GM18526 (cell line): ENCODE data around the gene SLC9A4.

Experiments used
- POLR2A ChIP-seq: IDR thresholded peaks from 3 replicates; pipeline ENCODE4 v1.6.1; 2011; ENCODE audit not compliant: insufficient read length; ENCODE audit errors: extremely low read depth

Gene SLC9A4, protein sequence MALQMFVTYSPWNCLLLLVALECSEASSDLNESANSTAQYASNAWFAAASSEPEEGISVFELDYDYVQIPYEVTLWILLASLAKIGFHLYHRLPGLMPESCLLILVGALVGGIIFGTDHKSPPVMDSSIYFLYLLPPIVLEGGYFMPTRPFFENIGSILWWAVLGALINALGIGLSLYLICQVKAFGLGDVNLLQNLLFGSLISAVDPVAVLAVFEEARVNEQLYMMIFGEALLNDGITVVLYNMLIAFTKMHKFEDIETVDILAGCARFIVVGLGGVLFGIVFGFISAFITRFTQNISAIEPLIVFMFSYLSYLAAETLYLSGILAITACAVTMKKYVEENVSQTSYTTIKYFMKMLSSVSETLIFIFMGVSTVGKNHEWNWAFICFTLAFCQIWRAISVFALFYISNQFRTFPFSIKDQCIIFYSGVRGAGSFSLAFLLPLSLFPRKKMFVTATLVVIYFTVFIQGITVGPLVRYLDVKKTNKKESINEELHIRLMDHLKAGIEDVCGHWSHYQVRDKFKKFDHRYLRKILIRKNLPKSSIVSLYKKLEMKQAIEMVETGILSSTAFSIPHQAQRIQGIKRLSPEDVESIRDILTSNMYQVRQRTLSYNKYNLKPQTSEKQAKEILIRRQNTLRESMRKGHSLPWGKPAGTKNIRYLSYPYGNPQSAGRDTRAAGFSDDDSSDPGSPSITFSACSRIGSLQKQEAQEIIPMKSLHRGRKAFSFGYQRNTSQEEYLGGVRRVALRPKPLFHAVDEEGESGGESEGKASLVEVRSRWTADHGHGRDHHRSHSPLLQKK

DNA sequence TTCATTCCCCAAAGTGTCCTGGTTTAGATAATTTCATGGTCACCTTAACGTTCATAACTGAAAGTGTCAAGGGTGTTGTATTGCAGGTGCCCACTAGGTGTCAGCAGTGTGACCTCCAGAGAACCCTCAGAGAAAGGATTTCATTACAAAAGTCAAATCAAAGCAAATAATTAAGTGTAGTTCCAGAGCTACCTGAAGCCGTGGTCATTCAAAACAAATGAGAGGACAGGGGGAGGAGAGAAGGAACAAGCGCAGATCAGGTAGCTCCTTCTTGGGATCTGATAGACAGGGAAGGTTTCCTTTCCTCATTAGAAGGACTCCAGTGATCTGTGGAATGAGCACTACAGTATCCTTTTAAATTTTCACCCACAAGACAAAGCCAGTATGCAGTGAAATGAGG lies at the start of gene SLC9A4:
TSS of gene SLC9A4 (plus strand) at position 207 of the 400 bp plus-strand sequence. CDS start 534 bp downstream, outside the sequence.
- TF ChIP-seq POLR2A: no peak

DNA sequence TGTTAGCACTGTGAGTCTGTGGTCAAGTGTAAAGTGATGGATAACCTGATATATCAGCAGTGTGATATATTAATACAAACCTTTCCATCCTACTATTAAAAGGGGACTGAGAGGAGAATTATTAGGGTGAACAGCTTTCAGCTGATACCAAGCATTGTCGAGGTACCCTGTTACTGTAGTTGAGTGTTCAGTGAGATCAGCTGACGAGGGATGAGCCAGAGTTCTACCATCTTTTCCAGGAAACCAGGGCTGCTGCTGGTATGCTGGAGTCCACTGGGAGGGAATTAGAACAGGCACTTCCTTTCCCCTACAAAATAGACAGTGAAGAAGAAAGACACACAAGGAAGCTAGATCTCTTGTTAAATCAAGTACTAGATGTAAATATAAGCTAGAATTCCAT lies 49.7 kb upstream of the SLC9A4 start:
- TF ChIP-seq POLR2A: no peak

DNA sequence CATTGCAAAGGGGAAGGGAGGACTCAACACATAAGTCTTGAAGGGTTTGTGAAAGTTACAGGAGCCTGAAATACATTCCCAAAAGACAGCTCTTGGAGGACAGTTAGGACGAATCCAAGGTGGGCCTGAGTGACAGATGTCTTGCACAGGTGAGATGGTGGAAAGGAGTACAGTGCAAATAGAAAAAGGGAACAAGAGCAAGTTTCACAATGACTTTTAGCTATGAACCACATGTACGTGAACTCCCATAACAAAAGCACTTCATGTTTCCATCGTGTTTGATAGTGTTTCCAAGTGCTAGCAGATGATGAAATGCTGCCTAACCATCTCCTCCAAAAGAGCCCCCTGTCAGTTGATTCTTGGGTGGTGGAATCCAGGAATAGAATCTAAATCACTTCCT lies 48.3 kb upstream of the SLC9A4 start:
- TF ChIP-seq POLR2A: no peak

DNA sequence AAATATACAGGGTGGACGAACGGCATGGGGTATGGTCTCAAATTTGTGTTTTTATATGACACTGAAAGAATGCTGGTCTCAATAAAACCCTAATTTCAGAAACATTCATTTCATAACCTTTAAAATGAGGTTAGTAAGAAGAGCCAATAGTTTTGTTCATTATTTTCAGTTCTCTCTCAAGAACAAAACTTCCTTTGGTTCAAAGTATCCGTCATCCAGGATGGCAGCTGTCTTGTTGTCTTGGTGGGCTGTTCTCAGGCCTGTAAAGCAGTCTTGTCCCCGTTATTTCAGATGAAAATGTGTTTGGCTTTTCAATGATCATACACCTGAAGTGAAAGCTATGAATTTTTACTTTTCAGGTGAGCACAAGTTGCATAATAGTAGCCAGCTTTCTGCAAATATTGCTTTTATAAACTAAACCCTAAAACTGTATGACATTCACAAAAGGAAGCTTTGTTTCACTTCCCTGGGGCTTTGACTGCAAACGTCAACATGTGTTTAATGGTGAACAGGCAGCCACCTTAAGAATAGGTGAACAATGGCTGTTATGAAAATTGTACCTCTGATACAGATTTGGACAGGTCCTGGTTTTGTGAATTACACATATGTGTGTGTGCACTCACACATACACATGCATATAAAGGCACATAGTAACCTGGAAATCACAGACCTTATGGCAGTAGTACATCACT lies 47.4 kb upstream of the SLC9A4 start:
- no peak for TF ChIP-seq POLR2A

DNA sequence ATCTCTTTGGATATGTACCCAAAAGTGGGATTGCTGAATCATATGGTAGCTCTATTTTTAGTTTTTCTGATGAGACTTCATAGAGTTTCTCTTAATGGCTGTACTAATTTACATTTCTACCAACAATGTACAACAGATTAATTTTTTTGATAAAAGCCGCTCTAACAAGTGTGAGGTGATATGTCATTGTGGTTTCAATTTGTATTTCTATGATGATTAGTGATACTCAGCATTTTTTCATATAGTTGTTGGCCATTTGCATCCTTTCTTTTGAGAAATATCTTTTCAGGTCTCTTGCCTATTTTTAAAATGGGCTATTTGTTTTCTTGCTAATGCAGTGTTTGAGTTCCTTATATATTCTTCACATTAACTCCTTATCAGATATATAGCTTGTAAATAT lies 45.8 kb upstream of the SLC9A4 start:
- TF ChIP-seq POLR2A: no peak

DNA sequence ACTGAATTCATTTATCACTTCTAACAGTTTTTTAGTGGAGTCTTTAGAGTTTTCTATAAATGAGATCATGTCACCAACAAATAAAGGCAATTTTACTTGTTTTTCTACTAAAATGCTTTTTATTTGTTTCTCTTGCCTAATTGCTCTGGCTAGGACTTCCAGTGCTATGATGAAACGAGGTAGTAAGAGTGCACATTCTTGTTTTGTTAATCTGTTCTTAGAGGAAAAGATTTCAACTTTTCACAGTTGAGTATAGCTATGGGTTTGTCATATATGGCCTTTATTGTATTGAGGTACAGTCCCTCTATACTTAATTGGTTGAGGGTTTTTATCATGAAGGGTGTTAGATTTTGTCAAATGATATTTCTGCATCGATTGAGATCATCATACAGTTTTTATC lies 44.5 kb upstream of the SLC9A4 start:
- TF ChIP-seq POLR2A: no peak

DNA sequence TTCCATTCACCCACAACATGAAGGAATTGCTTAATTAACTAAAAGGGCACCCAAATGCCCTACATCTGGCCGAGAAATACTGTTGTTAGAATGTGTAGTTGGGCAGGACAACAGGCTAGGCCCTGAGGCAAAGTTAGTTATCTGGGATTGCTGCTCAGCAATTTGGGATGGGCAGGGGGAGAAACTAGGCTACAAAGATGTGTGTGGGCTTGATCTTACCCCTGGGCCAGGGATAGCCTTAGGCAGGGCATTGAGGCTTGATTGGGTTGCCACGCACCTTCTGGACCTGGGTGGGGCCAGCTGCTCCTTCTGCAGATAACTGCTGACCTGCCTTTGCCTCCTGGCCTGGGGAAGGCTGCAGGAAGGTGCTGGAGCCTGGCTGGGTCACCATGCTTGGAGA lies 40.6 kb upstream of the SLC9A4 start:
- TF ChIP-seq POLR2A: no peak

DNA sequence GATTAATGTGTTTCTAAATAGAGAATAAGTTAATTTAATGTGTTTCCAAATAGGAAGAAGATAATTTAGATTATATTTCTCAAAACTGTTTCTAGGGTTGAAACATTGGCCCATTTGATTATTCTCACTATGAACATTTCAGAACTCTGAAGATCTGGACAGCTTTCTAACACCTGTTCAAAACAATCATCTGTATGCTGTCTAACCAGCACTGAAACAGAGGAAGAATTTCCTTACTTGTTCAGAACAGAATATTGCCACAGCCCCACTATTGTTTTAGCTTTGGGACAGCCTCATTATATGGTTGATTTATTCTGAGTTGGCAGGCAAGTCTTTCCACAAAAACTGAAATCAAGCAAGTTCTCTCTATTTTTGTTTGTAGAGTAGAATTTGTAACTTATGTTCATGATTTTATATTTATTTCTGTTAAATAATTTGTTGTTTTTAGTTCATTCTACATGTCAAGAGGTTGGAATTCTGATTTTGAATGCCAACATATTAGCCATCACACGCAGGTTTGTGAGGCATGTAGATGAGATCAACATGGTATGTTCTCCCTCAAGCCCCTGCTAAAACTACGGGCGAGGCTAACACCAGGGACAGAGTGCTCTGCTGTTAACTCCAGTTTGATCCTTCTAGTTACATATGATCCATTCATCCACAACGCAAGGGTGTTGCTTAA lies 38.9 kb upstream of the SLC9A4 start:
- TF ChIP-seq POLR2A: no peak

DNA sequence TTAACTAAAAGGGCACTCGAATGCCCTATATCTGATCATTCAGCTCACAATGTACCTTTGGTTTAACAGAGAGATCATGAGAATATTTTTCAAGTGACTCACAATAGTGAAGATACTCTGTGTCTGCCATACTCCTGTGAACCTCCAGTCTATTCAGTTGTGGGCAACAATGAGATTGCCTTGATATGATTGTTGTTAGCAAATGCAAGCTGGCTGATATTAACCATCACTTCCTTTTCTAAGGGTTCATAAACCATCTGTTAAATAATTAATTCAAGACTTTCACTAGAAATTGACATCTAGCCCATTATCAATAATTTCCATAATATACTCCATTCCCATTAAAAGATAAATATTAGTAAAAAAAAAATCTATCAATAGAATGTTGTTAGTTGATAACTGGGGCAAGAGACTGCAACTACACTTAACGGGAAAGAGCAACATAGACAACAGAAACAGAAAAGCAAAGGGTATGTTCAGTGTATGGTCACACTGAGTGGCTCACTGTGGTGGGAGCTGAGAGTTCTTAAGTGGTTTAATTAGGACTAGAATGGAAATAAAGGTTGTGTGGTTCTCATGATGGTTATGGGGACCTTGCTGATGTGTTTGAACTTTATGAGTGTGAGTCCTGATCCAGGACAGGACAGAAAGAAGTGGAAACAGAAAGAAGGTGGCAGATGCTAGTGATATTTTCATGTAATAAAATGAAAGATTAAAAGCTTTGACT lies 38.2 kb upstream of the SLC9A4 start:
- no peak for TF ChIP-seq POLR2A

DNA sequence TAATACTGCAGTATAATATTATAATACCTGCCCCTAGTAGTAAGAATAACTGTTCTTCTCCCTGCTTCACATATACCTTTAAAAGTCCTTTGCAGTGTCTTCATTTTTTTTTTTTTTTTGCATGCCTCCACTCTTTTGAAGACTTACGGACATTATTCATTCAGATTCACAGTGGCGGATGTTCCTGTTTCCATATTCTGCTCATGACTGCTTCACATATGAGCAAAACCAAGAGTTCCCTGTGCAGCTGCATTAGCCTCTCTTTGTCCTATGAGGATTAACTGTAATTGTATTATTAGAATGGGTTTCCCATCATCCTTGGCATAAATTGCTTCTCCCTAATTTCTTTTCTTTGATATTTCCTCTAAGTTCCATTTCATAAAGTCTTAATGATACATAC lies 37.3 kb upstream of the SLC9A4 start:
- no peak for TF ChIP-seq POLR2A

DNA sequence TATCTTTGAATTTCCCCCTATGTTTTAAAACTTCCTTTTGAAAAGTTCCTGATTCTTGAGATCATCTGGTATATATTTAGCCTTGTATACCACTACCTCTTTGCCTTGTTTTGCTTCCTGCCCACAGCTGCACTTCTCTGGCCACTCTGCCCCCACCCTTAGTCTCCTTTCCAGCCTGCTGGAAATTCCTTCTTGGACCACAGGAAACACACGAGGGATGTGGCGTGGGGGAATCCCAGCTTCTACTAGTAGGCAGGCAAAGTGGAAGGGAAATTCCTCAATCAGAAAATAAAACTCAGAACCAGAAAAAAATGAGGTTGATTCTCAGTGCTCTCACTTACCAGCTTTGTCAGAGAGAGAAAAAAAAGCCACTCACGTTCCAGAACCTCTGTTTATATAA lies 36.7 kb upstream of the SLC9A4 start:
- no peak for TF ChIP-seq POLR2A

DNA sequence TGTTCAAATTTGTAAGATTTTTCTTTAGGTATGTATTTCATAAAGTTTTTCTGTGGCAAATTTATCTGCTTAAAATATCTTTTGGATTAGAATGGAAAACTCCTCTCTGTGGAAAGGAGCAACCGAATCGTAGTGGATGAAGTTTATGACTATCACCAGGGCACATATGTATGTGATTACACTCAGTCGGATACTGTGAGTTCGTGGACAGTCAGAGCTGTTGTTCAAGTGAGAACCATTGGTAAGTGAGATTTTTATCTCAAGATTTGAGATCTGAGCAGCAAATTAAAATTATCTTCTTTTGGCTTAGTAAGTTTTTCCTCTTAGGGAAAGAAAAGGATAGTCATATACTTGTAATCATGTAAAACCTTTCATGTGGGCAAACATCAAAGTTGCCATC lies 35.9 kb upstream of the SLC9A4 start:
- no peak for TF ChIP-seq POLR2A

DNA sequence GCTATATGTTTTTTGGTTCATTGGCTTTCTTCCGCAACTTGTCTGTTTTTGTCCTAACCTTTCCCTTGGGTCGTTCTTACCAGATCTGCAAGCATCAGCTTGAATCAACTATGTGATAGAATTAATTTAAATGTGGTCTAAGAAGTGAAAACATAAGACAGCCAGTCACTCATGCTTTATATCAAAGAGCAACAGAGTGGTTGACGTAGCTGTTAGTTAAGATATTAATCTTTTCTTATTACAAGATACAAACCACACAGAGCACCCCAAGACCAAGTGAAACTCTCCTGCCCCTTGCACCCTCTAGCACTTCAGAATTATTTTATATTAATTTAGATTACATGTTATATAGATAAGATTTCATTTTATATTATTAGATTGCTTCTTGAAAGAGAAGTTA lies 34.9 kb upstream of the SLC9A4 start:
- no peak for TF ChIP-seq POLR2A

DNA sequence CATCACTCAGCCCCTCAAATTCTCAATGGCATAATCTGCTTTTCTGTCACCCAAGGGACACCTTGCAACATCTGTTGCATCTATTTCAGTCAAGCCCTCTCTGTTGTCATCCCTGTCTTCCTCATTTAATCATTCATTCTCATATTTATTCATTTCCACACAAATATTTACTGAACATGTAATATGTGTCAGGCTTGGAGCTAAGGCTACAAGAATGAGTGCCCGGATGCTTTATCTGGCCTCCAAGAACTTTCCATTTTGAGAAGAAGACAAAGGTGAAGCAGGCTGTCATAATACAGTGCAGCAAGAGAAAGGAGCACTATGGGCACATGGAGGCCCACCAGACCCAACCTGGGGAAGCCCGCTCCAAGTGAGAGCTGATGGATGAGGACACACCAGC lies 34.4 kb upstream of the SLC9A4 start:
- TF ChIP-seq POLR2A: no peak

DNA sequence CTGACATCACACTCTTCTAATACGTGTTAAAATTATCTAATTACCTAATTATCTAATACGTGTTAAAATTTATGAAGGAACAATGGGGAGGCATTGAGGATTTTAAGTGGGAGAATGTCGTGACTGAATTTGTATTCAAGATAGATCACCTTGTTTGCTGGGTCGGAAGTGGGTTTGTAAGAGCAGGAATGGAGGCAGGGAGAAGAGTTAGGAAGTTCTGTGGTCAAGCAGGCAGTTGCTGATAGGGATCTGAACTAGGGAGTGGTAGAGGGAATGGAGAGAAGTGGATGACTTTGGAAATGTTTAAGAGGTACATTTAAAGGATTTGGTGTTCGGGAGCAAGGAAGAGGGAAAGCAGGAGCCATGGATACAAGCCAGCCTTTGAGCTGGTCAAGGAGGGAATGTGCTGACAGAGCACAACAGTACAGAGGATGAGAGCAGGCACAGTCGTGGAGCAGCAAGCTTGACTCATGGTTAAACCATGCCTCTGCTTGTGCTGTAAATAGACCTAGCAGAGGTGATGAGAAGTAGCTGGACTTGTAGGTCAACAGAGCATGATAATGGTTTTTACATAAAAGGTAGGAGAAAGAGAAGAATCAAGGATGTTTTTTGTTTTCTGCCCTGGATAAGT lies 33.8 kb upstream of the SLC9A4 start:
- no peak for TF ChIP-seq POLR2A
